IPS DF 19.7 (cell line): ENCODE measurements around the gene SCAF1.

Experiments
- DNase-seq: peaks from one replicate; pipeline ENCODE4 v3.0.0-alpha.2; 2013; ENCODE audit warnings: low read depth, low spot score

Gene SCAF1

DNA sequence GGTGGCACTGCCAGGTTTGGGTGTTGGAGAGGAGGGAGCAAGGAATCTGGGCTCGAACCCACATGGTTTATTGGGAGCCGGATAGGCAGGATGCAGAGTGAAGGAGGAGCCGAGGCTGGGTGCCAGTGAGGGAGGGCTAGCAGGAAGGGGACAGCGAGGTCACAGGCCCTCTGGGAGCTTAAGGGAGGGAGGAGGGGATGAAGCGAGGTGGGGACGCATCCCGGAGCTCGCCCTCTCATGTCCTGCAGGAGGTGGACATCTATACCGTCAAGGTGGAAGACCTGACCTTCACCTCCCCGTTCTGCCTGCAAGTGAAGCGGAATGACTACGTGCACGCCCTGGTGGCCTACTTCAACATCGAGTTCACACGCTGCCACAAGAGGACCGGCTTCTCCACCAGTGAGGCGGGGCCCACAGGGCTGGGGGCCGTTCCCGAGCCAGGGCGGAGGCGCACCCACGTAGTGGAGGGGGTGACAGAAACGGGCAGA is 43.9 kb downstream of the SCAF1 start:
- no peak for DNase-seq

DNA sequence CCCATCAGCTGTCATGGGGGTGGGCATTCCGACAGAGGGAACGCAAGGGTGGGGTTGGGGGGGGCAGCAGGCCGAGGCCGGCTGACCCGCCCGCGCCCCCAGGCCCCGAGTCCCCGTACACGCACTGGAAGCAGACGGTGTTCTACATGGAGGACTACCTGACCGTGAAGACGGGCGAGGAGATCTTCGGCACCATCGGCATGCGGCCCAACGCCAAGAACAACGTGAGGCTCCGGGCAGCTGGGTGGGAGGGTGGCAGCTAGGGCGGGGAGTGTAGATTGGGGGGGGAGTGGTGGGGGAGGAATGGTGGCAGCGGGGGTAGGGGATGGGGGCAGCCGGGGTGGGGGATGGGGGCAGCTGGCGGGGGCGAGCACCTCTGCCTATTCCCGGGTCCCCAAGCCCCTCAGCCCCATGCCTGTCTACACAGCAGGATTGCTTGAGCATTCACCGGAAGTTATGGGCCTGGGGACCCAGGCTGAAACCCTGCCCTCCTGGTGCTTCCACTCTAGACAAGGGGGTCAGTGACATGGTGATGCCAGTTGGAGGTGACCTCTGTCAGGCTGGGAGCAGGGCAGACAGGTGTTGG is 44.6 kb downstream of the SCAF1 start:
- DNase-seq = no peak

DNA sequence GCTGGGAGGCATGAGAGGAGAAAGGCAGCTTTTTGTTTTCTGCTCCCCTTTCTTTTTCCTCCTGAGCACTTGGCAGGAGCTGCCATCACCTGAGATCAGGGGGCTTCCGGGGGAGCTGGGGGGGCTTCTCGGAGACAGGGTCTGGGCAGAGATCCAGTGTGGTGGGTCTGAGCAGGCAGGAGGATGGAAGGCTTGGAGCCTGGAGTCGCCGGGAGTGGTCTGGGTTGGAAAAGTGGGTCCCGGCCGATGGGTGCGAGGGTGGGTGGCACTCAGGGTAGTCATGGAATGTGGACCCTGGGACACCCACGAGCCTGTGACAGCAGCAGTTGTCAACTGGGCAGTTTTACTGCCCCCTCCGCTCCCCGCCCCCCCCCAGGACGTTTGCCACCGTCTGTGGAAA is 45.1 kb downstream of the SCAF1 start:
- DNase-seq = no peak

DNA sequence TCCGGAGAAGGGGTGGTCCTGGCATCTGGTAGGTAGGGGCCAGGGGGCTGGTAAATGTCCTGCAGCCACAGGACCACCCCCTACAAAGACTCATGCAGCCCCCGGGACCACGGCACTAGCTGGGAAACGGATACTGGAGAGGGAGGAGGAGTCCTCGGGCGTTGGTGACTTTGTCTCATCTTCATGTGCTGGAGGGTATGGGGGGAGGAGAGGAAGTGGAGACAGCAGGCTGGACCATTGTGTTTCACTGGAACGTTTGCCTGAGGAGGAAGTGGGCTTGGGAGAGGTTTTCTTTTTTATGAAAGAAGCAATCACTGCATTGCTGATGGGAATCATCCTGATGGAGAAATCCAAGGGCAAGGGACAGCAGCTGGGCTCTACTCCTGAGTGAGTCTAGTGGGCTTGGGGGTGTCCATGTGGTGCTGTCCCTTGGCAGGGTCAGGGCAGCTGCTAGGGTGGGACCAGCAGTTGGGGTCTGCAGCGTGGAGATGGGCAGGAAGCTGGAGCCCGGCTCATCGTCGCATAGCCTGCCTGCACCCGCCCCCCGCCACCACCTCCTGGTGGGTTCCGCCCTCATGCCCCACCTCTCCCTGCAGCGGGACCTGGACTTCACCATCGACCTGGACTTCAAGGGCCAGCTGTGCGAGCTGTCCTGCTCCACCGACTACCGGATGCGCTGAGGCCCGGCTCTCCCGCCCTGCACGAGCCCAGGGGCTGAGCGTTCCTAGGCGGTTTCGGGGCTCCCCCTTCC is 45.7 kb downstream of the SCAF1 start:
- DNase-seq = no peak

DNA sequence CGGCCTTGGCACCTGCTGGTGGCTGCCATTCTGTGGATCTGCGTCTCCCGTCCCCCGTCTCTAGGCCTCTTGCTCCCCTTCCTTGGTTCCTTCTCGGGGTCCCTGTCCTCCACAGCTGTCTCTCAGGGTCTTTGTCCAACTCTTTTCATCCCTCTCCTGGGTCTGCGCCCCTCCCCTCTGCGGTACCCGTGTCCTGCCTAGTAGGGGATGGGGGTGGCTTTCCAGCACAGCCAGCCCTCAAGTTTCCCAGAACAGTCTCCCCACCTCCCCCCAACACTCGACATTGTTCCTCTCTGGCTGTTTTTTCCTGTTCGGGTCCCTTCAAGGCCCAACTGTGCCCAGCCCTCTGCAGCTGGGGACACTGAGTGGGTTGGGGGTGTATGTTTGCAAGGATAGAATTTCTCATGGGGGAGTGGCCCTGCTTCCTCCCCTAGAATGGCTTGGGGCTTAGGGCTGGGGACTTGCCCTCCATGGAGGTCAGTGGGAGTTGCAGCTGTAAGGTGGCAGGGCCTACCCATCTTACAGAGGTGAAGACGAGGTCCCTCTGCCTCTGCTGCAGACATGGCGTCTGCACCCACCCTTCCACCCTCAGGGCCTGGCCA is 46.6 kb downstream of the SCAF1 start:
- DNase-seq = no peak

DNA sequence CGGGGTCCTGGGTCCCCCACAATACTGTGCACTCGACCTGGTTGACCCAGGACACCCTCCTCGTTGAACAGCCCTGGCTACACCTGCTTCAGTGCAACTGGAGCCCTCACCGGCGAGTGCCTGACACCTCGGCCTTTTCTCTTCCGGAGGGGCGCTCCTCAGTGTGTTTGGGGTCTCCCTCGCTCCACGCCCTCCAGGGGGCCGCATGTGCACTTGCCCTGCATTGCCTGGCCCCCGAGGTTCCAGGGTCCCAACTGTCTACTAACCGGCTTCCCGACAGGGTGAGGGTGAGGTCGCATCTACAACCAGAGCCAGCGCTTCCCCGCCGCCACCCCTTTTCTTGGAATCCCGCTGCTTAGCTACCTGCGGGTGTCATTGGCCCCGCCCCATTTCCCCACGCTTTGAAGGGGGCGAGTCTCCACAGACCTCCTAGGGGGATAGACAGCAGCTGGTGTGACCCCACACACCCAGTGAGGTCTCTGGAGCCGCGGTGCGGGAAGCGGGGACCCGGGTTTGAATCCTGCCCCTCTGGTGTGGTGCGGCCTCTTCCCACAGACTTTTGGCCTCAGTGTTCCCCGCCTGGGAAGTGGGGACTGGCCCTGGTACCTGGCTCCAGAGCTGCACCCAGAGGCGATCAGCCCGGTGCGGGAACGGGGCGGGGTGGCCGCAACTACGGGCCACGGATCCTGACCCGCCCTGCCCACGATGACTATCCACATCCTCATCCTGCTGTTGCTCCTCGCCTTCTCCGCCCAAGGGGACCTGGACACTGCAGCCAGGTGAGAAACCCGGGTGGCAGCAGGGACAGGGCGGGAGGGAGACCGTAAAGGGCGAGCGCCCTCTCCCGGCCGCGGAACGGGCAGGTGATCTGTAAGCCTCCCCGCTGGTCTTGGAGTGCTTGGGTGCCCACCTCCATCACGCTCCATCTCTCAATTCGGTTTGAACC is 47.4 kb downstream of the SCAF1 start, which contains the start of gene ADM5:
TSS of gene ADM5 (plus strand) at position 462 of the 946 bp plus-strand sequence. CDS start at position 706, 244 bp downstream.
- DNase-seq = no peak

DNA sequence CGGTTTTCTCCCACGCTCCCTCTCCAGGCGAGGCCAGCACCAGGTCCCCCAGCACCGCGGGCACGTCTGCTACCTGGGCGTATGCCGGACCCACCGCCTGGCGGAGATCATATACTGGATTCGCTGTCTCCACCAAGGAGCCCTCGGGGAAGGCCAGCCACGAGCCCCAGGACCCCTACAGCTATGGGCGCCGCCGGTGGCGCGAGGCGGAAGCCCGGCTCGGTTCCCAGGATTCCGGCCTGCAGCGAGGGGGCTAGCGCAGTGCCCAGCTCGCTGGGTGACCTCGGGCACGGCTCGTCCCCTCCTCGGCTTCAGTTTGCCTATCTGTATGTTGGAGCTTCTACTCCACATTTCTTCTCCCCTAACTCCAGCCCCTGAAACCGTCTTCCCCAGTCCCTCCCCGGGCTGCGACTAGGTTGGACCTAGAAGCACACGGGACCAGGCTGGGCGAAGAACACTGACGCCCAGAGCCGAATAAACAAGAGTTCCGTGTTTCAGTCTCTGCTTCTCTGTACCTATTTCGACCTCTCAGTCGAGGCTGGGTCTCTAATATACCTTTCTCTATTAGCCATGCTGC is 48.2 kb downstream of the SCAF1 start:
- DNase-seq = no peak

DNA sequence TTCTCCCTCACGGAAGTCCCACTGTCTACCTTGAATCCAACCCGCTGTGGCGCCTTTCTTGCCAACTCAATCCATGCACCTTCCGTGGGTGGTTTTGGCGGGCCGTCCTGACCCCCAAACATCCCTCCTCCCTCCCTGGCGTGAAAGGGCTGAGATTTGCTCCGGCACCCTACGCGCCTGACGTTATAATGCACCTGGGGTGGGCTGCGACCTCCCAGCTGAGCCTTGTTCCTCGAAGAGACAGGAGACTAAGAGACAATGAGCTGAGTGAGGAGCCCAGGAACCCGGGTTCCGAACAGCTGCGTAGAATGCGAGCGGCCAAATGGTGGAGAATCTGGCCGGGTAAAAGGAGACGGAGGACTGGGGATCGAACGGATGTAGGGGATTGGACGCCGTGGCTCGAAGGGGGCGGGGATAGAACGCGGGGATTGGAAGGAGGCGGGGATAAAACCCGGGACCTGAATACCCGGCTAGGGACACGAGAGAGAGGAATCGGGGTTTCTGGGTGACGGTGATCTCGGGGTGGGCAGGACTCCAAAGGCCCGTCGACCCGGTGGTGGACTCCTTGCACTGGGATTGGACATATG is 48.7 kb downstream of the SCAF1 start, which contains the start of gene CPT1C:
TSS of gene CPT1C (plus strand) at position 461 of the 587 bp plus-strand sequence. CDS start 1,137 bp downstream, outside the sequence.
- DNase-seq = peak; percentile 75

DNA sequence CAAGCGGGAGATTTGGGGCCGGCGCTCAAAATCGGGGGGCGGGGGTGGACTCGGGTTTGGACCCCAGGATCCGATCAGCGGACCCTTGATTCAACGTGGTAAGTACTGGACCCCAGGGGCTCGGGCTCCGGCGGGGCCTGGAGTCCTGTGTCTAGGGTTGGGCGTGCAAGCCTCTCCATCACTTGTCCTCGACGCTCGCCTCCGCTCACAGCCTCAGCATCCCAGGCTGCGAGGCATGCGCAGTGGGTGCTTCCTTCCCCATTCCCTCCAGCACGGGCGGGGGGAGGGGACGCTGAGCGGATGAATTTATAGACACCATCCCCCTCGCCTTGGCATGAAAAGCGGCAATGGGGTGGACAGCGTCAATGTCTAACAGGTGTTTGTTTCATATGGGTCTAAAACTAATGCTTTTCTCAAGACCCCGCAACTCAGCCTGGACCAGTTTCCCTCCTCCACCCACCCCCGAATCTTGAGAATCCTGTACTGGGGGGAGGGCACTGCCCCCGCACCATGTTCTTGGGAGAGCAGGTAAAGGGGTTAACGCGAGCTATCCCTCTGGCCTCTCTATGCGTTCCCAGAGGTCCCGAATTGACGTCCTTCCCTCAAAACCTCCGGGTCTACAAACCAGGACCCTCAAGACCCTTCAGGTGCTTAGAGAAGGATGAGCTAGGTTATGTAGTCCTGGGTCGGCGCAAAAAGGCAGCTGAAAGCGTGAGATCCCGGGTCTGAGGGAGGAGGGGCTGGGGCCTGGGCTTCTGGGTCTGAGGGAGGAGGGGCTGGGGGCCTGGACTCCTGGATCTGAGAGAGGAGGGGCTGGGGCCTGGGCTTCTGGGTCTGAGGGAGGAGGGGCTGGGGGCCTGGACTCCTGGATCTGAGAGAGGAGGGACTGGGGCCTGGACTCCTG is 49.5 kb downstream of the SCAF1 start:
- no peak for DNase-seq

DNA sequence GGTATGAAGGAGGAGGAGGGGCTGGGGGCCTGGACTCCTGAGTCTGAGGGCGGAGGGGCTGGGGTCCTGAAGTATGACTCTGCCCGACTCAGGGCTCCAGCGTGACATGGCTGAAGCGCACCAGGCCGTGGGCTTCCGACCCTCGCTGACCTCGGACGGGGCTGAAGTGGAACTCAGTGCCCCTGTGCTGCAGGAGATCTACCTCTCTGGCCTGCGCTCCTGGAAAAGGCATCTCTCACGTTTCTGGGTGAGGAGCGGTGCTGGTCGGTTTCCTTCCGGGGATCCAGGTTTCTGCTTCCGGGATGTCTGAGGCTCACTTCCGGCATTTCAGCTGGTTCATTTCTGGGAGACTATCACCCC is 50.1 kb downstream of the SCAF1 start:
- DNase-seq = no peak

DNA sequence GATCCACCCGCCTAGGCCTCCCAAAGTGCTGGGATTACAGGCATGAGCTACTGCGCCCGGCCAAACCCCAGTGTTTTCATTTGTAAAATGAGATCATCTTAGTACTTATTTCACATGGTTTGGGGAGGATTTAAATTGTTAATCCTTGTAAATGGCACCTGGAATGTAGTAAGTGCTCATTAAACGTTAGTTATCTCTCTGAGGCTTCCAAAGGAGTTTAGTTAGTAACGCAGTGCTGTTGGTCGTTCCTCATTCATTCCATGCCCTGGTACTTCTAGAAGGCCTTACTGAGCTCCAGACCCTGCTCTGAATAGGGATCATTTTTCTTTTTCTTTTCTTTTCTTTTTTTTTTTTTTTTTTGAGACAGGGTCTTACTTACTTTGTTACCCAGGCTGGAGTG is 54.1 kb downstream of the SCAF1 start:
- DNase-seq = no peak

DNA sequence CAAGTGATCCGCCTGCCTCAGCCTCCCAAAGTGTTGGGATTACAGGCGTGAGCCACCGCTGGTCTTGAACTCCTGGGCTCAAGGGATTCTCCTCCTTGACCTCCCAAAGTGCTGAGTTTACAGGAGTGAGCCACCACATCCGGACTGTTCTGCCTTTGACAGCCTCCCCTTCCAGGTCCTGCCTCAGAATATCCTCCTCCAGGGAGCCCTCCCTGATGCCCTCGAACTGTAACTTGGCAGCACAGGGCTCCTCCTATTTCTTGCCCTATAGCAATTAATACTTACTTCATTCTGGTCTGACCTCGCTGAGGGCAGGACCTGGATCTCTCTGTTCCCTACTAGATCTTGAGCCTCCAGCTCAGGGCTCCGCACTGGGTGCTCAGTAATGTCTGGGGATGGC is 54.9 kb downstream of the SCAF1 start:
- DNase-seq = no peak

DNA sequence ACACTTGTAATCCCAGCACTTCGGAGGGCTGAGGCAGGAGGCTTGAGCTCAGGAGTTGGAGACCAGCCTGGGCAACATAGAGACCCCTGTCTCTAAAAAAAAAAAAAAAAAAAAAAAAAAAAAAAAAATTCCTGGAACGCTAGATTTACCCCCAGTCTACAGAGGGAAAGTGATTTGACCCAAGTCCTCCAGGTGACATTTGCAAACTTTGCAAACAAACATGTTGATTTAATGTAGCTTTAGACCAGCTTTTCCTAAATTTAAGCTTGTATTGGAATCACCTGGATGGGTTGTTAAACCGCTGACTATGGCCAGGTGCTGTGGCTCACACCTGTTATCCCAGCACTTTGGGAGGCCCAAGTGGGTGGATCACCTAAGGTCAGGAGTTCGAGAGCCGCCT is 57.4 kb downstream of the SCAF1 start:
- DNase-seq = no peak

DNA sequence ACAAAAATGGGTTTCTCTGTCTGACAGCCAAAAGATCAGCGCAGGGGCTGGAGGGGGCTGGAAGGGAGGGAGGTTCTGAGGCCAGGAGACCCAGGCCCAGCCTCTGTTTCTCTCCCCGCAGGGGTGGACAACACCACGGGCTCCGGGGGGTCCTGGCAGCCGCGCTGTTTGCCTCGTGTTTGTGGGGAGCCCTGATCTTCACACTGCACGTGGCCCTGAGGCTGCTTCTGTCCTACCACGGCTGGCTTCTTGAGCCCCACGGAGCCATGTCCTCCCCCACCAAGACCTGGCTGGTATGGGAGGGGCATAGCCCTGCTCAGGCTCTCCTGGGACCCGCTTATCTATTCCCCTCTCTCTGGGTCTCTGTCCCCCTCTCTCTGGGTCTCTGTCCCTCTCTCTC is 58.6 kb downstream of the SCAF1 start:
- no peak for DNase-seq

DNA sequence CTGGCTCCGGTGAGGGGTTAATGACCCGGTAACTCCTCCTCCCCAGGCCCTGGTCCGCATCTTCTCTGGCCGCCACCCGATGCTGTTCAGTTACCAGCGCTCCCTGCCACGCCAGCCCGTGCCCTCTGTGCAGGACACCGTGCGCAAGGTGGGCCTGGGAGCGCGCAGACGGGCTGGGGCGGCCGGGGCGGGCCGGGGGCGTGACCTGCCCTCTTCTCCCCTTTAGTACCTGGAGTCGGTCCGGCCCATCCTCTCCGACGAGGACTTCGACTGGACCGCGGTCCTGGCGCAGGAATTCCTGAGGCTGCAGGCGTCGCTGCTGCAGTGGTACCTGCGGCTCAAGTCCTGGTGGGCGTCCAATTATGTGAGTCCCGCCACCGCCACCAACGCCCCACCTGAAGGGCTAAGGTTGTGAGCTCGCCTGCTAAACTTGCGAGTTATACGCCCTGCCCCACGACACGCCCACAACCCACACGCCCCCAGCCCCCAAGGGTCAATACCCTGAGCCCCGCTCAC is 59.3 kb downstream of the SCAF1 start:
- DNase-seq = no peak

DNA sequence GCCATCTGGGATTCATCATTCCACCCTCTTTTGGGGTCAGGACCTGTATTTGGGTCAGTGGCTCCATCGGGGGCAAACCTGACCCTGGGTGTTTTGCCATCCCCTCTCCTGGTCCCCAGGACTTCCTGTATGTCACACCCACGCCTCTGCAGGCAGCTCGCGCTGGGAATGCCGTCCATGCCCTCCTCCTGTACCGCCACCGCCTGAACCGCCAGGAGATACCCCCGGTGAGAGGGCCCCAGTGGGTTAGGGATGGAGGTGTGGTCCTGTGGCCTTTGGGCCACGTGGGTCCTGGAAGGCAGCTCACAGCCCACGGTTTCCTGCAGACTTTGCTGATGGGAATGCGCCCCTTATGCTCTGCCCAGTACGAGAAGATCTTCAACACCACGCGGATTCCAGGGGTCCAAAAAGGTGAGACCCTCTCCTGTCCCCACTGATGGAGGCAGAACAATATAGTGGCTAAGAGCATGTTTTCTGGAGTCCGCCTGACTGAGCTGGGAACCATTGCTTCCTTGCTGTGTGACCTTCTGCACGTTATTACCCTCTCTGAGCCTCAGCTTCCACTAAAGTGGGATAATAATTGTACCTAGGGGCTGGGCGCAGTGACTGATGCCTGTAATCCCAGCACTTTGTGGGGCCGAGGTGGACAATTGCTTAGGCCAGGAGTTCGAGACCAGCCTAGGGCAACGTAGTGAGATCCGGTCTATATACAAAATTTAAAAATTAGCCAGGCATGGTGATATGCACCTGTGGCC is 63.1 kb downstream of the SCAF1 start:
- DNase-seq = no peak

DNA sequence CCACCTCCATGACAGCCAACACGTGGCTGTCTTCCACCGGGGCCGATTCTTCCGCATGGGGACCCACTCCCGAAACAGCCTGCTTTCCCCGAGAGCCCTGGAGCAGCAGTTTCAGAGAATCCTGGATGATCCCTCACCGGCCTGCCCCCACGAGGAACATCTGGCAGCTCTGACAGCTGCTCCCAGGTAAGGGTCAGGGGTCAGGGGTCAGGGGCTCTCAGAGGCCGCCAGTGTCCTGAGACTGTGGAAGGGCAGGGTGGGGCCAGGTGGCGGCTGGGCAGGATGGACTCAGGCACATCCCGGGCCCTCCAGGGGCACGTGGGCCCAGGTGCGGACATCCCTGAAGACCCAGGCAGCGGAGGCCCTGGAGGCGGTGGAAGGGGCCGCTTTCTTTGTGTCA is 63.9 kb downstream of the SCAF1 start:
- no peak for DNase-seq
